Superior temporal gyrus (tissue), 1 donor: ENCODE data around the gene GLI3.

Experiments
- DNase-seq: peaks from one replicate; pipeline ENCODE4 v3.0.0-alpha.2; 2016; ENCODE audit errors: extremely low spot score

GLI3 gene

DNA sequence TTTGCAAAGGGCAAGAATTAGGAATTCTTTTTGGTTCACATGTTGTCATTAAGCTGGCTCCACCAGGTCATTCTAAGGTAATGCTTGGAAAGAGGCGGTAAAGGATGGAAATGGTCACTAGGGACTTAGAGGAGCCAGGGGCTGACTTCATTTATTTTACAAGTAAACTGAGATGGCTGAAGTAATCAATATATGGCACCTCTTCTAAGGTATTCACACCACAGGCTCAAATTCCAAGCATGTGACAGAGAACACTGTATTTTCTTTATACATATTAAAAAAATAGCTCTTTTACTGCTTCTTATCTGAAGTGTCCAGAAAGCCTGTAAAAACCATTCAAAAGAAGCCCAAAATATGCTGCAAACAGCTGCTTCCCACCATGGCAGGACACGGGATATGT, 239.0 kb downstream of the GLI3 start:
- DNase-seq = no peak

DNA sequence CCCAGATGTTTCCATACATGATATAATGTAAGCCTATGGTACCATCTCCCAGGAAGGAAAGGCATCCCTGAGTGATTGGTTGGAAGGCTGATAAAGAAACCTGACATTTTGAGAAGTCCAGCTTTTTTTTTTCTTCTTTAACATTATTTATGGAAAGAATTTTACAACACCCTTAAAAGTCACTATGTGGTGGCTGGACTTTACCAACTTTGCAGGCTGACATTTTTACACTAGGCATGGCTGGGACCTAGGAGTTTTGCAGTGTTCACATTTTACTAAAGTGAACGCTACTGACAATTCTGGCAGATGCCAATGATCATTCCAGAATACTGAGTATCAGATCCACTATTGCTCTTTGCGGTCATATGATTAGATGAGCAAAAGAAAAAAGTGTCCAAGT, 239.9 kb downstream of the GLI3 start:
- DNase-seq = no peak

DNA sequence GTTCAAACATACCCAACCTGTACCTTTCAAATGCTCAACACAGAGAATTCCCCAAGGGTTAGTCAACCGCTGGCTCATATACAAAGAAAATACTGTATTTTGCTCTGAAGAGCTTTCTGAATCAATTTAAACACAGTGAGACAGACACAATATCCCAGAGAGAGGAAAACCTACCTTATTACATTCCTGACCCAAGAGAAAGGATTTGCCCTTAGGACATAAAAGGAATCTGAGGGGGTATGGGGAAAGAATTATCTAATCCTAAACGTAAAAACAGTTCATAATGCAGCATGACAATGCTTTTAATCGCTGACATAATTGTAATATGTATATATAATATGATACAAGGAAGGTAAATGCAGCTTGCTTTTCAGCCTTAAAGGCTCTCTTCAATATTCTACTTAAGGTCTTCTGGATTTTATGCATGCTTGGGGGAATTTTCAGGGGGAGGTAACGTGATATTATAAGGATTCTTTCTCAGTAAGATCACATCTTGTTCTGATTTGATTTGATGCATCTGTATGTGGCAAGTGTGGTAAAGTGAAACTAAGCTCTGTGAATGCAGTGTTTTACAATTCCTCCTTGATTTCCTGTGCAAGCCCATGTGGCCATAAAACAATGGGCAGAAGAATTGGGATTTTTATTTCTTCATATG, 240.5 kb downstream of the GLI3 start:
- no peak for DNase-seq

DNA sequence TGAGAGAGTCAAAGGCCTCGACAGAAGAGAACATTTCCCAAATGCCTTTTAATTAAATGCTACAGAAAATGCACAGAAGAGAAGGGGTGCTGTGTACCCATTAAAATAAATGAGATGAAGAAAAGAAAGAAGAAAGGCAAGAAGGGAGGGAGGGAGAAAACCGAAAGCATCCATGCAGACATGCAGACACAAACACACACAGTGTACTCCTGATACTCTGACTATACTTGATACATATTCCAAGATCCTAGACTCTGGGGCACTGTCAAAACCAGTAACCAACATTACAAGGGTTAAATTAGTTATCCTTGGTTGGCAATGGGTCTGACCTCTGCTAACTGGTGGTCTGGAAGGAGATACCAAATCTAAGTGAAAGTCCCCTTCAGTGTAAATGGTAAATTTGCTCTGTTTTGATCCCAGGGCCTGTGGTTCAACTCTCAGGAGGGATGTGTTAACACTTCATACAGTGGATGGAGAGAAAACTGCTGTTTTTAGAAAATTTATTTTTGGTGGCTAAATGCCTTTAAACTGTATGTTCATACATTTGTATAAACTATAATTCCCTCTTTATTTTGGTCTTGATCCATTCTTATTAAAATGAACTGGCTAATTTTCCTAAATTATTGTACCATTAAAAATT, 241.3 kb downstream of the GLI3 start:
- DNase-seq = no peak

DNA sequence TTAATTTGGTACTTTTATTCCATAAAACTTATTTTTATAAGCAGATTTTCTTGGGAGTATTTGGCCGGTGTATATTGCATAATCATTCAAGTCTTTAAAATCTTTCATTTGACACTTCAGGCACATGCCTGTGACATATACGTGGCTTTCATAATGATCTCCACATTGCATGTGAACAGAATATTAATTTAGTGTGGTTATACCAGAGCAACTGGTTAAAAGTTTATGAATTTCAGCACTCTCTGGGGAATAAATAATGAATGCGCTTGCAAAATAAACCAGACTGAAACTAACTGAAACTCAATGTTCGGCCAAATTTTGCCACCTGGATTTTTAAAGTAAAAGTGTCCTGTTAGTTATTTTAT, 242.3 kb downstream of the GLI3 start:
- no peak for DNase-seq

DNA sequence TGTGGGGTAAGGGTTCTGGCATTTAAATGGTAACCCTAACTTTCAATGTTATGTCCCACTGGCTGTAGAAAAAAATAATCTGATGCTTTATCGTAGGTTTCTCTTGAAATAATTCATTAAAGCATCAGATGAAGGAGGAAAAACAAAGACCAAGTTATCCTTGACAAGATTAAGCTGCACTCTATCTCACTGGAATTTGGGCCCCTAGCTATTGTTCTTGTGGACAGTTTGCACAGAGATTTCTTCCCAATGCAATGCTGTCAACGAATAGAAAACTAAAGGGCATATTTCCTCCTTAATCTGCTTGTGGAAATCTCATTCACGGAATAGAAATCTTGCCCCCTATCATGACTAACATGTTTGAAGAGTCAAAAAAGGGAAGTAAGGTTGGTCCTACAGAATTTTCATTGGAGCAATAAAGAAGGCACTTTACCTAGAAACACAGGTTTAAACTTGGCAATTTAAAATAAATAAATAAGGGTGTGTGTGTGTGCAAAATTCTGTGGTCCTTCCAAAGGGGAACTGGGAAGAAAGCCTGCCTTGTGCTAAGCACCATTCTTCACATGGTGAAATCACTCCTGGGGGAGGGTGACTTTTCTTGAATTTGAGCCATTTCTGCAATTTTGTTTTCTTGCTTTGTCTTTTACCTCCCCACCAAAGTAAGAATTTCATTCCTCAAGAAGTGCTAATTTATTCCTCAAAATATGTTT, 242.8 kb downstream of the GLI3 start:
- DNase-seq = no peak

DNA sequence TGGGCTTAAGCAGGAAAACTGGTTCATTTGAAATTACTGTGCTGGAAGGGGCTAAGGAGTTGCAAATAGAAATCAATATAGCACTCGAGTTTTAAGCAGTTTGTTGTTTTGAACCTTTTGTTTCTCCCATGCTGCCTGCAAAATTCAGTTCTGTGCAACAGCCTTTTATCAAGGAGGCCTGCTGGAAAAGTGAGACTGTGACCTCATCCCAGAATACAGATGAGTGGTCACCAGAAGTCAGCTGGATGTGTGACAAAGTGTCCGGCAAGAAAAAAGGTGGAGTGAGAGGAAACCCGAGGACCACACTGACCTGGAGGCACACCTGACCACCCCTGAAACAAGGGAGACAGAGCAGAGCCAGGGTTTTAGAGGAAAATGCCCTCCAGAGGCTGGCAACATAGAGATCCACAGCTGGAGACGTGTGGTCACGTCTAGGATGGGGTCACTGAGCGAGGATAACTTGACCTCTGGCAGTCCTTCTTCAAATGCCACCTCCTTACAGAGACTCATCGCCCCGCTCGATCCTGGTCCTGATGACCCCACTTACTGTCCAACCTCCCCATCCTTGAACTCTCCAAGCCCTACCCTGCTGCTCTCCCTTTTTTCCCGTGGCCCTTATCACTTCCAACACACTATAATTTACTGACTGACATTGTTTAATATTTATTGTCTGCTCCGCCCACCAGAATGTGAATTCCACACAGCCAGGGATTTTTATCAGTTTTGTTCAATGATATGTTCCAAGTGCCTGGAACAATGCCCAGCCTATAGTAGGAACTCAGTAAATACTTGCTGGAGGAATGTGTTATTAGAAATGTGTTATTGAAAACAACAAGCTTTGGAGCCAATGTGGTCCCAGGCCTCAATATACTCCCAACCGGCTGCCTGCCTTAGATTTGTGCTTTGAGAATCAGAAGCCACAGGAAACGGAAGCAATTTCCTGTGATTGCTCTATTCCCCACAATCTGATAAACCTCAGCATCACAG, 243.8 kb downstream of the GLI3 start:
- no peak for DNase-seq

DNA sequence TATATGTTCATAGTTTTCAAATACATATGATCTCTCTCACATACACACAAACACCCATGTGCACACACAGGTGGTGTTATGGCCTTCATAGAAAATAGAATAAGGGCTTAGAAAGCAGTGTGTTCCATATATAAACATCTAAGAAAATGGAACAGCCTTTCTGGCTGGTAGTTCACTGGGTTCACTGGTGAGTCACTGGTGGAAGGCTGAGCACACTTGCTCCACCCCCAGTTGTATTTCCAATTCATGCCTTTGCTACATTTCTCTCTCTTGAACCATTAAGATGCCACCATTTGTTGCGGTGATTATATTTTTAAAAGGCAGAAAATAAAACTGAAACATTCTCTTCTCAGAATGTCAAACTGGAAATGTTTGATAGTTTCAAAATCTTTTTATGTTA, 252.1 kb downstream of the GLI3 start:
- no peak for DNase-seq

DNA sequence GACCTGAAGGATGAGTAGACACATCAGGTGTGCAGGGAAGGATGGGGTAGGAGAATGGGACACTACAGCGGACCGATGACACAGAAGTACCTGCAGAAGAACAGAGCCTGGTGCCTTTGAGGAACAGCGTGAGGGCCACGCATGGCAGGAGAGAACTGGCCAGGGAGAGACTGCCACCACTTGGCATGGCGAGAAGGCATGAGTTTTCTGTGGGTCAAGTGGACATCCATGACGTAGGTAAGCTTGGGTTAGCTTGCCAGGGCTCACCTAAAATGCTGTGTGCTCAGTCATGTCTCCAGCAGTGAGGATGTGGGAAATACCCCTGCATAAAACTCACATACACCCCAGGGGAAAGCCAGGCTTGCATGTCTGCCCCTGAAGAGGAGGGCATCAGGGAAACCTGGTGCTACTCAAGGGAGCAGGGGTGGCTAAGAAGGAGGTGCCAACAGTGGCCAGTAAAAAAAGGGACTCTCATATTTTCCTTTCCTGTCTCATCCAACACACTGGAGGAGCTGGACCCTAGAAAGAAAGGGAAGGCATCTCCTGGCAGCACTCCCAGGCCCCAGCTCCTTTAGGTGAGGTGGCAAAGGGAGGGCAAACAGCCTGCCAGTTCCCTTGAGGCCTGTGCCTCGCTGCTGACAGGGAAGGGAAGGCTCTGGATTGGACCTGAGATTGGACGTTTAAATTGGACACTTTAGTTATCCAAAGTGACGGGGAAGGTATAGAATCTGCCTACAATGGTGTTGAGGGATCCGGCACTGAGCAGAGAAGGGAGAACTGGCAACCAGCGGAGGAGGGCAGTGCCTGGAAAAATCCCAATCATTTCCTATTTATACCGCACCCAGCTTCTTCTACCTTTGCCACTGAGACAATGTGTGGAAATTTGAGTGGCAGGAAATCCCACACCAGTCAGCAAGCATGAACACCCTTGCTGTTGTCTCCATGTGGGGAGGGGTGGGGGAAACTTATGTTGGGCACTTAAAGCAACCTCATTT, 255.7 kb downstream of the GLI3 start:
- DNase-seq = no peak

DNA sequence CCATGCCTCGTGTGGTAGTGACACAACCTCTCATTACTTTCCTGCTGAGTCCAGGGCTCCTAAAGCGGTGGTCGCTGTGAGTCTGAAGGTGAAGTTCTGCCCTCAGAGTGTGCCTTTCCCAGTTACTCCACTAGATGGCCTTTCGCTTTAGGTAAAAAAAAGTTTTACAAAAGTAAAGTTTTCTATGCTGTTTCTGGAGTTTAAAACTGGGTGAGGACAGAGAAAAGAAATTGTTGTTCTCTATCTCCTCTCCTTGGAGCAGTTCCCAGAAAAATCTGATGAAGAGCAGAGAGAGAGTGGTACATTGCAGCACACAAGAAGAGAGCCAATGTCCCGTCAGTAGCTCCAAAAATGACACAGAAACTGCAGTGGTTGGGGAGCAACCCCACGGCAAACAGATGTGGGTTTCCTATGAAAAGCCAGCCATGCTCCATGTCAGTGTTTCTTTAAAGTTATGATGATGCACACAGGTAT, 257.1 kb downstream of the GLI3 start:
- DNase-seq = peak; percentile 58

DNA sequence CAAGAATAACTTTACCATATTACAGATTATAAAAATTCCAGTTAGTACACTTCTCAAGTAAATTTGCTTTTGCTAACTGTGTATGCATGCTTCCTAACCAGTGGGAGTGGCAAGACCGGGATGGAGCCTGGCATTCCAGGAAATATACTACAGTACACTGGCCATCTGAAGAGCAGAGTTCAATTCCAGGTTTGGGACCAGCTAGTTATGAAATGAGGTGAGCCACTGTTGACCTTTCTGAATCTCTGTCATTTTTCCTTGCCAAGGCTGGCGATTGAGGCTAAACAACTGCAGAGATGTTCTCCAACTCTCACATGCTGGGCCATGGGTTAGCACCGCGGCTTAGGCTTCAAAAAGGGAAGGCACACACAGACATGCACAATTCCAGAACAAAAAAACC, 258.2 kb downstream of the GLI3 start:
- no peak for DNase-seq

DNA sequence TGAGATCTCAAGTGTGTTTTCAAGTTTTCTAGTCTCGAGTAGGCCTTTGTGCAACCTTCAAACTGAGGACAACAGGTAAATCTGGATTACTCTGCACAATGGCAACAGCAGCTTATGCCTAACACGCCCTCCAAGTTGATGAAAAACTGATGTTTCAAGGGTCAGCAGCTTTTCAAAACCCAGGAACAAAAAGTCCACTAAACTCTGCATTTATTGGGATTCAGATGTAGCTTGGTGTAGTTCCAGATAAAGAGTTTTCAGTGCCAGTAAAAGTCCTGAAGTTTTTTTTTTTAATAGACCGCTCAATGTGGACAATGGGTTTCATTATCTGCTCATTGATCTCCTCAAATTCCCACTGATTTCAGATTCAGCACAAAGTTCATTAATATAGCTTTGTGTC, 259.3 kb downstream of the GLI3 start:
- DNase-seq = no peak

DNA sequence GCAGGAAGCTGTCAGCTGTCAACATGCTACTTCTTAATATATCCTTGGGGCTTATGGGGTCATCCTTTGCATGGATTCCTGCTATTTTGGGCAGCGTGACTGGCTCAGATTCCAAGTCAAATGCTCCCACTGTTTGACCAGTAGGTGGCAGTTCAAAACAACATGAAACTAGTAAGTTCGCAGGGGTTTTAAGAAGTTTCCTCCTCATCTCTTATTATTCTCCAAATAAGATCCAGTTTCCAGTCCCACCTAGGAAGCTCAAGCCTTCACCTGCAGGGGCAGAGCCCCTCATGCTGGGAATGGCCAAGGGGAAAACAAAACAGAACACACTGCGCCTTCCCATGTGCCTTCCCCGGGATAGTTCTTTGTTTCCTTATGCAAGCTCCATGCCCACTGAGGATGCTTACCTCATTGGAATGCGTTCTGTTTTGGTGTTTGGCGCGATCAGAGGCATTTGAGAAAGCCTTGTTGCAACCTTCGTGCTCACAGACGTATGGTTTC, 259.8 kb downstream of the GLI3 start:
- DNase-seq = peak; percentile 81

DNA sequence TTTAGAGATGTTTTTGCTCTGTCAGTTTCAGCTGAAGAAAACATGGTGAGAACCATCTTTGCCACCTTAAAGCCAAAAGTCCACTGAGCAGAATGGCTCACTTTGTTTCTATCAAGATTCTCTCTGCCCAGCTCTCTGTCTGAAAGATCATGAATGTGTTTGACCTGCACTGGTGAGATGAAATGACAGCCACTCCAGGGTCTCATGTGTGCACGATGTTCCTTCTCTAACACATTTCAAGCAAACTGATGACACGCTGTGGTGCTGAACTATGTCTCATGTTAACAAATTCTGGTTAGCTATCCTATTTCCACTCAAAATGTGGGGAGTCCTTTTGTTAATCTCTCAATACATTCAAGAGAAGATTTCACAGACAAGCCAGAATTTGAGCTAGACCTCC, 260.6 kb downstream of the GLI3 start:
- DNase-seq = no peak

DNA sequence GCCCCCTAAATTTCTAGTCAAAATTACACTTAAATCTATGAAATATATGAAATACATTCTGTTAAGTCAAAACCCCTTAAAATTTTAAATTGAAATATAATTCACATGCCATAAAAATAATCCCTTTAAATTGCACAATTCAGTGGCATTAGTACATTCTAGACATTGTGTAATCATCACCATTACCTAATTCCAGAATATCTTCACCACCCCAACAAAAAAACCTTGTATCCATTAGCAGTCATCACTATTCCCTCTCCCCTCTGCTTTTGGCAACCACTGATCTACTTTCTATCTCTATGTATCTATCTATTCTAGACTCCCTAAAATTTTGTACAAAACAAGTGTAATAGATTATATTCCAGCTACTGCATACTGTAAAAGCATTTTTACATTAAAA, 261.2 kb downstream of the GLI3 start:
- DNase-seq = no peak

DNA sequence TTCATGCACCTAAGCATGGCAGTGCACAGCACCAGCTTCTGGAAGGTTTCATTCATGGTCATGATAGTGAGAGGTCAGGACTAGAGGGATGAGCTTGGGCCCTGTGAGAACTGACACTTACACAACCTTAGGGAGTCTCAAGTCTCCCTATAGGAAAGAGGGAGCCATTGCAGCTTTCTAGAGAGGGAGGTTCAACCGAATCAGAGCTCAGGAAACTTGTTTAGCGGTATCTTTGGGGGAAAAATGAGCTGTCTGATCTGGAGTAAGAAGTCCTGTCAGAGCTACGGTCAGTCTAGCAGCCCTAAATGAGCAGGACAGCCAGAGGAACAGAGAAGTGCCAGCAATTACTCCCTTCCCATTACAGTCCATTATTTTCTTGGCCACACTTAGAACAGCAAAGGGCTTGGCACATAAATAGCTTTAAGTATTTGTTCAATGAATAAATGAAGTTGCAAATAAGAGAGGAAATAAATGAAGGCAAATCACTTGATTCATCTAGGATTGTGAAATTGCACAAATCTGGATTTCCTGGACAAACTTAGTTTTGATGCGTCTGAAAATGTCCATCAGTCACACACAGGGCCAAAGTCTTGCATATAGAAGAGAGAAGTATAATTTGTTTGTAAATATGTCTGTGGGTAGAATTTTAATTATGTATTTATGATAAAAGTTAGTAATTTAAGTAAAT, 262.0 kb downstream of the GLI3 start:
- DNase-seq = no peak

DNA sequence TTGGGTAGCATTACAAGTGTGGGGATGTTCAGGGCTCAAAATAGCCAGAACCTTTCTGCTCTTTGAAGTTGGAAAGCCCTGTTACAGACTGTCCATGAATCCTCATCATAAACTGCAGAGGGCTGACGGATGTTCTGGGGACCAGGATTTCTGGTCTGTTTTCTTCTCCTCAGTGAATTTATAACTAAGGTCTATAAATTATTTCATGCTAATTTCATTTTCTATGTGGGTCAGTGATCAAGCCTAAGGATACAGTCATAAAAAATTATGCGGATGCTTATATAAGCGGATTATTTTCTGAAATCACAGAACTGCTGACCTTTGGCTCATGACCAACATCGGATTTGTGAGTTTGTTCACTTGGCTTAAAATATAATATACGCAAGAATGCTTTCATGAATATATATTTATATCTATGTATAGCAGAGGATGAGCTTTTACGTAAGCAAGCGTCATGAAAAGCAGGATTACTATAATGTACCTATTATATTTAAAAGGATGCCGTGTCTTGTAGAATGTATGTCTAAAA, 263.7 kb downstream of the GLI3 start:
- DNase-seq = no peak

DNA sequence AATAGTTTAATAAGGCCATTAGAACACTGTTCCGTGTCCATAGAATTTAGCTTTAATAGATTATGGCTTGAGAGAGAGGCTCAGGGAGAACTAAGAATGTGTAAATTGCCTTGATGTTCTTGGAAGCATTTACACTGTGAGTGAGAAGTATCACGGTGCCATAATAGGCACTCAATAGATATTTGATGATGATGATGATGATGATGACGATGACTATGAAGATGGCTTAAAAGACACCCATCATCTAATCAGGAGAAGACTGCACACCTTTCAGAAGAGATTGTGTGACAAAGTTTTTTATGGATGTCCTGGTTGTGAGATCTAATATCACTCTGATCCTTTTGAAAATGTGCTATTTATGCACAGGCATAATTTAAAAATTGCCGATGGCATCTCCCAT, 264.2 kb downstream of the GLI3 start:
- DNase-seq = no peak

DNA sequence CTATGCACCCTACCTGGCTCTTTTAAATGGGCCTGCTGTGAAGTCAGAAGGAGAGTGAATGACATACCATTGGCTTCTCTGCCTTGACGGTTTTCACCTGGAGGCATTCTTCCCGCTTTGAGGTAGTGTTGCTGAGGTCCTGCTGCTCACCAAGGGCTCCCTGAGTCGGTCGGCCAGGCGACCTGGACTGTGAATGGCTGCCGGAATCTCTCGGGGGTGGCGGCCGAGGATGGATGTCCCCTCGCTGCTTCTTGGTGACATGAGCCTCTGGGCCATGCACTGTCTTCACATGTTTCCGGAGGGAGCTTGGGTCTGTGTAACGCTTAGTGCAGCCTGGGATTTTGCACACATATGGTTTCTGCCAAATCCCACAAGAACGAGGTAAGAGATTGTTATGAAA, 264.7 kb downstream of the GLI3 start:
- no peak for DNase-seq
